Activated naive CD8-positive, alpha-beta T cell treated with anti-CD3 and anti-CD28 coated beads, Interleukin-2, amount 50 U/mL, for 24 hours (primary cell): Measurements from ENCODE around the gene SENP3.
A peak's percentile ranks its signal among the peaks of the same experiment; 100 is the strongest.

Experiments
- ATAC-seq: fragments of 150-1000 bp; cut with Tn5 transposase; one replicate; pipeline ENCODE4 v1.10.0; 2021
- DNase-seq: peaks from one replicate; pipeline ENCODE4 v3.0.0; 2021
- H3K27ac Mint-ChIP-seq: one replicate; pipeline ENCODE4 v1.8.0; 2021; ENCODE audit warnings: mild to moderate bottlenecking, mixed read lengths
- H3K27me3 Mint-ChIP-seq: one replicate; pipeline ENCODE4 v1.8.0; 2021; ENCODE audit warnings: mixed read lengths
- H3K36me3 Mint-ChIP-seq: one replicate; pipeline ENCODE4 v1.8.0; 2021; ENCODE audit warnings: low read depth, mixed read lengths
- H3K4me1 Mint-ChIP-seq: one replicate; pipeline ENCODE4 v1.8.0; 2021; ENCODE audit warnings: mixed read lengths
- H3K4me3 Mint-ChIP-seq: one replicate; pipeline ENCODE4 v1.8.0; 2021; ENCODE audit warnings: mild to moderate bottlenecking, moderate library complexity, mixed read lengths
- H3K9me3 Mint-ChIP-seq: one replicate; pipeline ENCODE4 v1.8.0; 2021; ENCODE audit warnings: mixed read lengths

The SENP3 gene

DNA sequence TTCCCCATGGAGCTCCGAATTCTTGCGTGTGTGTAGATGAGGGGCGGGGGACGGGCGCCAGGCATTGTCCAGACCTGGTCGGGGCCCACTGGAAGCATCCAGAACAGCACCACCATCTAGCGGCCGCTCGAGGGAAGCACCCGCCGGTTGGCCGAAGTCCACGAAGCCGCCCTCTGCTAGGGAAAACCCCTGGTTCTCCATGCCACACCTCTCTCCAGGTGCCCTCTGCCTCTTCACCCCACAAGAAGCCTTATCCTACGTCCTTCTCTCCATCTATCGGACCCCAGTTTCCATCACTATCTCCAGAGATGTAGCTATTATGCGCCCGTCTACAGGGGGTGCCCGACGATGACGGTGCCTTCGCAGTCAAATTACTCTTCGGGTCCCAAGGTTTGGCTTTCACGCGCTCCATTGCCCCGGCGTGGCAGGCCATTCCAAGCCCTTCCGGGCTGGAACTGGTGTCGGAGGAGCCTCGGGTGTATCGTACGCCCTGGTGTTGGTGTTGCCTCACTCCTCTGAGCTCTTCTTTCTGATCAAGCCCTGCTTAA lies 617 bp upstream of the SENP3 start:
- Mint-ChIP-seq H3K4me1 (peaks cover 57% of the 10 kb centered on the region), H3K27me3 (no peaks in the 10 kb centered on the region), H3K27ac (peak overlapping the region; percentile 96), H3K4me3 (peak overlapping the region; percentile 95), H3K36me3 (peaks cover 25% of the 10 kb centered on the region), H3K9me3 (no peaks in the 10 kb centered on the region)
- DNase-seq = peak; percentile 90
- ATAC-seq = peak; percentile 78

DNA sequence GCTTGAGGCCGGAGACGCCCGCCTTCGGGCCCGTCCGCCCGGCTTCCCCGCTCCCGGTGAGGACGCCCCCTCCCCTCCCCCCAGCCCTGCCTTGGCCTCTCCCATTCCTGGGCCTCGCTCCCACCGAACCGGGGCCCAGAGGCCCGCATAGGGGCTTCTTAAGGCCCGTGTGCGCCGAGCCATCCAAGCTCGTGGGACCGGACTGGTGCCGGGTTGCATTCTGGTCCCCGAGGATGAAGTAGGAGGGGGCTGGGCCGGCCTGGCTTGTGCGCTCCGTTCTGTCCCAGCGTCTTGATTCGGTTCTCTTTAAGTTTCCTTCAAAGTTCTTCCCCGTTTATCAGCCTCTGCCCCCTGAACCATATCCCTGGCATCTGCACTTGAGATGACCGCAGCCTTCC lies 488 bp downstream of the SENP3 start:
- ATAC-seq = no peak
- DNase-seq = no peak
- Mint-ChIP-seq H3K9me3 (no peaks in the 10 kb centered on the region), H3K27ac (peak overlapping the region; percentile 96), H3K4me1 (peaks cover 55% of the 10 kb centered on the region), H3K27me3 (no peaks in the 10 kb centered on the region), H3K4me3 (peak overlapping the region; percentile 95), H3K36me3 (peaks cover 31% of the 10 kb centered on the region)

DNA sequence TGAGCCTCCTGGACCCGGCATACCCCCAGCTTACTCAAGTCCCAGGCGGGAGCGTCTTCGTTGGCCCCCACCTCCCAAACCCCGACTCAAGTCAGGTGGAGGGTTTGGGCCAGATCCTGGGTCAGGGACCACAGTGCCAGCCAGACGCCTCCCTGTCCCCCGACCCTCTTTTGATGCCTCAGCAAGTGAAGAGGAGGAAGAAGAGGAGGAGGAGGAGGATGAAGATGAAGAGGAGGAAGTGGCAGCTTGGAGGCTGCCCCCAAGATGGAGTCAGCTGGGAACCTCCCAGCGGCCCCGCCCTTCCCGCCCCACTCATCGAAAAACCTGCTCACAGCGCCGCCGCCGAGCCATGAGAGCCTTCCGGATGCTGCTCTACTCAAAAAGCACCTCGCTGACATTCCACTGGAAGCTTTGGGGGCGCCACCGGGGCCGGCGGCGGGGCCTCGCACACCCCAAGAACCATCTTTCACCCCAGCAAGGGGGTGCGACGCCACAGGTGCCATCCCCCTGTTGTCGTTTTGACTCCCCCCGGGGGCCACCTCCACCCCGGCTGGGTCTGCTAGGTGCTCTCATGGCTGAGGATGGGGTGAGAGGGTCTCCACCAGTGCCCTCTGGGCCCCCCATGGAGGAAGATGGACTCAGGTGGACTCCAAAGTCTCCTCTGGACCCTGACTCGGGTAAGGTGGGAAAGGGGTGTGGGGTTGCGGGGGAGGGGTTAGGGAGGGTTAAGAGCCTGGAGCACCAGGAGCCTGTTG lies 1.6 kb downstream of the SENP3 start:
- H3K27me3 Mint-ChIP-seq = no peaks in the 10 kb centered on the region
- H3K36me3 Mint-ChIP-seq = peaks cover 36% of the 10 kb centered on the region
- peak overlapping the region; percentile 96 for H3K27ac Mint-ChIP-seq
- H3K4me3 Mint-ChIP-seq = peak overlapping the region; percentile 95
- H3K4me1 Mint-ChIP-seq = peaks cover 52% of the 10 kb centered on the region
- no peak for DNase-seq
- ATAC-seq = no peak
- no peaks in the 10 kb centered on the region for H3K9me3 Mint-ChIP-seq

GRCh38 chr17:7569571-7569970 lies 7.9 kb downstream of the SENP3 start:
- no peak for ATAC-seq

DNA sequence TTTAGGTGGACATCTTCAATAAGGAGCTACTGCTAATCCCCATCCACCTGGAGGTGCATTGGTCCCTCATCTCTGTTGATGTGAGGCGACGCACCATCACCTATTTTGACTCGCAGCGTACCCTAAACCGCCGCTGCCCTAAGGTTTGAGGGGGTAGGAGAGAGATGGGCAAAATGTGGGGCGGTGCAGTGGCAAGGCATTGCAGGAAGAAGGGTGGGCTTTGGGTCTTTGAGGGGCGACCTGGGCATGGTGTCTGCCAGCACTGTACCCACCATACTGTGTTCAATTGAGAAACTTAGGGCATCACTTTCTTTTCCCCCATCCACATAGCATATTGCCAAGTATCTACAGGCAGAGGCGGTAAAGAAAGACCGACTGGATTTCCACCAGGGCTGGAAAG lies 8.6 kb downstream of the SENP3 start:
- peaks cover 6% of the 10 kb centered on the region for H3K27me3 Mint-ChIP-seq
- H3K27ac Mint-ChIP-seq = peak overlapping the region; percentile 10
- peaks cover 34% of the 10 kb centered on the region for H3K4me1 Mint-ChIP-seq
- no peaks in the 10 kb centered on the region for H3K9me3 Mint-ChIP-seq
- ATAC-seq (no peak), DNase-seq (no peak)
- H3K4me3 Mint-ChIP-seq = no peak overlapping the region
- peaks cover 67% of the 10 kb centered on the region for H3K36me3 Mint-ChIP-seq

More at GRCh38 chr17:7569571-7569970, 7.9 kb downstream of the SENP3 start:
- Mint-ChIP-seq H3K4me1 (peaks cover 27% of the 10 kb centered on the region), H3K27ac (peak overlapping the region; percentile 1), H3K36me3 (peaks cover 64% of the 10 kb centered on the region), H3K27me3 (peaks cover 6% of the 10 kb centered on the region), H3K9me3 (no peaks in the 10 kb centered on the region), H3K4me3 (no peak overlapping the region)
- no peak for DNase-seq

DNA sequence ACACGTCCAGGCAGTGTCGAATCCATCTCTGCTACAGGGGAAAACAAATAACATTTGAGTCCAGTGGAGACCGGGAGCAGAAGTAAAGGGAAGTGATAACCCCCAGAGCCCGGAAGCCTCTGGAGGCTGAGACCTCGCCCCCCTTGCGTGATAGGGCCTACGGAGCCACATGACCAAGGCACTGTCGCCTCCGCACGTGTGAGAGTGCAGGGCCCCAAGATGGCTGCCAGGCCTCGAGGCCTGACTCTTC lies 10.5 kb downstream of the SENP3 start:
- Mint-ChIP-seq H3K27me3 (peaks cover 6% of the 10 kb centered on the region), H3K36me3 (peaks cover 74% of the 10 kb centered on the region), H3K9me3 (no peaks in the 10 kb centered on the region), H3K4me1 (peaks cover 51% of the 10 kb centered on the region), H3K27ac (peak overlapping the region; percentile 100), H3K4me3 (peak overlapping the region; percentile 91)
- DNase-seq = no peak
- ATAC-seq = no peak

DNA sequence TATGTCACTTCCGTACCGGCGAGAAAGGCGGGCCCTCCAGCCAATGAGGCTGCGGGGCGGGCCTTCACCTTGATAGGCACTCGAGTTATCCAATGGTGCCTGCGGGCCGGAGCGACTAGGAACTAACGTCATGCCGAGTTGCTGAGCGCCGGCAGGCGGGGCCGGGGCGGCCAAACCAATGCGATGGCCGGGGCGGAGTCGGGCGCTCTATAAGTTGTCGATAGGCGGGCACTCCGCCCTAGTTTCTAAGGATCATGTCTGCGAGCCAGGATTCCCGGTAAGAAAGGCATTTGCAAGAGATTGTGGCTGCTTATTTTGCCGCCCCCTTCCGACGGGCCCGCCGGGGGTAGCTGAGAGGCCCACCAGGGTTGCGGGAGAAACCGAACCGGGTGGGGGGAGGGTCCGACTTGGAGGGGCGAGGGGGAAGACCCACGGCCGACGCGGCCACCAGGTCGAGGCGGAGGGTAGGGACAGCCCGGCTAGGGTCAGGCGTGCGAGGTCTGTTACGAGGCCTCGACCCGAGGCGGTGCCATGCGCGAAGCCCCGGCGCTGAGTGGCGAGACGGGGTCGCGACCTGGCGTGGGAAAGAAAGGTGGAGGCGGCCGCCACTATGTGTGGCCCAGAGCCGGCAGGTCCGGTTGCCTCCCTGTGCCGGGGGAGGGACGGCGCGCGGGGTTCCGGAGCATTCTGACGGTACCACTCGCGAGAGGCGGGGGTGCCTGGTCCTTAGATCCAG lies 11.0 kb downstream of the SENP3 start:
- Mint-ChIP-seq H3K9me3 (no peaks in the 10 kb centered on the region), H3K27me3 (peaks cover 6% of the 10 kb centered on the region), H3K36me3 (peaks cover 74% of the 10 kb centered on the region), H3K27ac (peak overlapping the region; percentile 100), H3K4me1 (peaks cover 53% of the 10 kb centered on the region), H3K4me3 (peak overlapping the region; percentile 91)
- peak; percentile 91 for ATAC-seq
- peak; percentile 100 for DNase-seq

DNA sequence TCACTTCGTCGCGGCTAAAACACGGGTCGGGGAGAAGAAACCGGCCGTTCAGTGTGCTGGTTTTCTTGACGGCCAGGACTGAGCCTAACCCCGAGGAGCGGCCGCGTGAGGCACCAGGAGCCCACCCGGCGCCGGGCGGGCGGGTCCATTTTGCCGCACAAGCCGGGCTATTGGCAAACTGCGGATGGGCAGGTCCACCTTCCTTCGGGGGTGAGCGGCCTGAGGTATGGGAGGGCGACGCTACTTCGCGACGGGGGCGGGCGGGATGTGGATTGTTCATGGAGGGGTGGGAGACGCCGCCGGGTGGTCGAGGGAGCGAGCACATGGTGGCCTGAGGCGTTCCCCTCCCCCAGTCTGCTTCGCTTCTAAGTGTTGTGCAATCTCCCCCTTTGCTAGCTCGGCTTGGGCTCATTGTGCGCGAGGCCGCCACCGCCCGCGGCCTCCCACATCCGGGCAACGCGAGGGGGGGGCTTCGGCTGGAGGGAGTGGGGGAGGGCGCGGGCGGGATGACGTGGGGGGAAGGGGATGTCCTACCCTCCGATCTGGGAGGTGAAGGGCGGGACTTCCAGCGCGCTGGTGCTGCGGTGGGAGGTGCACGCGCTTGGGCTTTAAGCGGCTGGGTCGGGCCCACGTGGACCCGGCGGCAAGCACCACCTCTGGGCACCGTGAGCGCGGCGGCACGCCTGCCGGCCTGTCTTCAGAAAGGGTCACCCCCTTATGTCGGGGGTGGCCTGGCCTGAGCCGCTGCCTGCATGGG lies 11.8 kb downstream of the SENP3 start:
- Mint-ChIP-seq H3K4me3 (peak overlapping the region; percentile 91), H3K9me3 (no peaks in the 10 kb centered on the region), H3K27ac (peak overlapping the region; percentile 100), H3K36me3 (peaks cover 81% of the 10 kb centered on the region), H3K27me3 (peaks cover 6% of the 10 kb centered on the region), H3K4me1 (peaks cover 61% of the 10 kb centered on the region)
- DNase-seq = peak; percentile 90
- peak; percentile 40 for ATAC-seq

- ATAC-seq (no peak), DNase-seq (no peak)
- H3K27me3 Mint-ChIP-seq = peaks cover 6% of the 10 kb centered on the region
- peak overlapping the region; percentile 100 for H3K27ac Mint-ChIP-seq
- H3K4me3 Mint-ChIP-seq = peak overlapping the region; percentile 91
- H3K4me1 Mint-ChIP-seq = peaks cover 70% of the 10 kb centered on the region
- H3K9me3 Mint-ChIP-seq = no peaks in the 10 kb centered on the region
- H3K36me3 Mint-ChIP-seq = peaks cover 82% of the 10 kb centered on the region
Measured at GRCh38 chr17:7574176-7574953, 12.6 kb downstream of the SENP3 start.

DNA sequence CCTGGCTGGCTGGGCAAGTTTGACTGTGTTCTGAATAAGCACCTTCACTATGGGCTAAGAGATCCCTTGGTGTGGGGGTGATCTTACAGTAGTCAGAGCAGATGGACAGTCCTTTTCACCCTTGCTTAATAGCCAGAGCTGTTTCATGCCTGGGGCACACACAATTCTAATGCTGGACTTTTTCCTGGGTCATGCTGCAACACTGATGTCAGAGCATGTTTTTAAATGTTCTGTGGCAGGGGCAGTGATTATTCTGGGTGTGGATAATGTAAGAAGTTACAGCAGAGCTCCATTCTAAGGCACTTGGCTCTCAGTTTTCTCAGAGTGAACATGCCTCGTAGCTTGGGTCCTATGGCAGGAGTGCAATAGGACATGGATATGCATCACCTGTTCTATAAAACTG lies 13.8 kb downstream of the SENP3 start:
- Mint-ChIP-seq H3K9me3 (no peaks in the 10 kb centered on the region), H3K27ac (peak overlapping the region; percentile 100), H3K27me3 (peaks cover 6% of the 10 kb centered on the region), H3K4me3 (peak overlapping the region; percentile 91), H3K4me1 (peaks cover 79% of the 10 kb centered on the region), H3K36me3 (peaks cover 83% of the 10 kb centered on the region)
- DNase-seq (no peak), ATAC-seq (no peak)

- no peaks in the 10 kb centered on the region for H3K9me3 Mint-ChIP-seq
- peak overlapping the region; percentile 100 for H3K27ac Mint-ChIP-seq
- H3K4me1 Mint-ChIP-seq = peaks cover 82% of the 10 kb centered on the region
Measured at GRCh38 chr17:7575959-7576358, 14.2 kb downstream of the SENP3 start.

GRCh38 chr17:7576432-7576937 lies 14.8 kb downstream of the SENP3 start:
- Mint-ChIP-seq H3K27ac (peak overlapping the region; percentile 100), H3K9me3 (no peaks in the 10 kb centered on the region), H3K4me3 (peak overlapping the region; percentile 91), H3K4me1 (peaks cover 82% of the 10 kb centered on the region), H3K27me3 (peaks cover 6% of the 10 kb centered on the region), H3K36me3 (peaks cover 76% of the 10 kb centered on the region)
- DNase-seq (no peak), ATAC-seq (no peak)

More at GRCh38 chr17:7575959-7576358, 14.2 kb downstream of the SENP3 start:
- Mint-ChIP-seq H3K36me3 (peaks cover 80% of the 10 kb centered on the region), H3K27me3 (peaks cover 6% of the 10 kb centered on the region), H3K4me3 (peak overlapping the region; percentile 91)
- ATAC-seq (no peak), DNase-seq (no peak)

- Mint-ChIP-seq H3K27me3 (peaks cover 6% of the 10 kb centered on the region), H3K4me3 (peak overlapping the region; percentile 91), H3K27ac (peak overlapping the region; percentile 100), H3K9me3 (no peaks in the 10 kb centered on the region), H3K4me1 (peaks cover 90% of the 10 kb centered on the region), H3K36me3 (peaks cover 75% of the 10 kb centered on the region)
- DNase-seq (no peak), ATAC-seq (no peak)
Measured at GRCh38 chr17:7577327-7578199, 15.8 kb downstream of the SENP3 start.
